ENCODE measurements around the gene ITPK1.

Gene ITPK1

DNA sequence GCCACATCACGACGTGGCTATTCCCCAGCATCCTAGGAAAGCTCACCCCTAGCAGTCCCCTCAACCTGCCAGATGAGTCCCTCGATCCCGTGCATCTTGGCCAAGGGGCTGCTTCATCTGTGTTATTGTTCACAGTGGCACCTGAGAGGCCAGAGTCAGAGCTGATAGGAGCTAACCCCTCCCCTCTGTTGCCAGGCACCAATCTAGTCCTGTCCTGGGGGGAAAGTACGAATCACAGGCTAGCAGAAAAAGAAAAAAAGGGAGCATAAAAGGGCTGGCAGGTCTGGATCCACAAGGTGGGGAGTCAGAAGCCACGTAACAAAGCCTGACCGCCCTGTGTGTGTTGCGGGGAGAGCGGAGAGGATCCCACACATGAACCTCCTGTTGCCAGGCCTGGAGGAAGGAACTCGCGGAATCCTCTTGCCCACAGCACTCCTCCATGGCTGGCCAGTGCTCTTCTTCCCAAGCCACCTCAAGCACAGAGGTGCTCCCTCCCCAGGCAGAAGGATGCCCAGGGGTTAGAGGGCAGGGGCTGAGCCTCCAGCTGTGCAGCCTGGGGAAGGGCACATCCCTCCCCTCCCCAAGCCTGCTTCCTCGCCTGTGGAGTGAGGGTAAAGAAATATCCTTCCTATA lies 91.8 kb downstream of the ITPK1 start:
- no peak for DNase-seq

DNA sequence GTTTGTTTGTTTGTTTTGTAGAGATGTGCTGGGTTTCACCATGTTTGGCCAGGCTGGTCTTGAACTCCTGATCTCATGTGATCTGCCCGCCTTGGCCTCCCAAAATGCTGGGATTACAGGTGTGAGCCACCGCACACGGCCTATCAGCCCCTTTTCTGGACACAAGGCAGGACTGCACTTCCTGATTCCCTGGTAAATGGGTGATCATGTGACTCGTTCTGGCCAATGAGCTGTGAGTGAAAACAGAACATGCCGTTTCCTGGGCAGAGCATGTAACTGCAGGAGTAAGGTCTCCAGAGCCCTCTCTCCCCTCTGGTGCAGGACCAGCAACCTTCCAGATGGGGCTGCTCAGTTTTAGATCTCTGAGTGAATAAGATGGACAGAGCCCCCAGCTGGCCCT lies 92.7 kb downstream of the ITPK1 start:
- DNase-seq = peak; percentile 34

DNA sequence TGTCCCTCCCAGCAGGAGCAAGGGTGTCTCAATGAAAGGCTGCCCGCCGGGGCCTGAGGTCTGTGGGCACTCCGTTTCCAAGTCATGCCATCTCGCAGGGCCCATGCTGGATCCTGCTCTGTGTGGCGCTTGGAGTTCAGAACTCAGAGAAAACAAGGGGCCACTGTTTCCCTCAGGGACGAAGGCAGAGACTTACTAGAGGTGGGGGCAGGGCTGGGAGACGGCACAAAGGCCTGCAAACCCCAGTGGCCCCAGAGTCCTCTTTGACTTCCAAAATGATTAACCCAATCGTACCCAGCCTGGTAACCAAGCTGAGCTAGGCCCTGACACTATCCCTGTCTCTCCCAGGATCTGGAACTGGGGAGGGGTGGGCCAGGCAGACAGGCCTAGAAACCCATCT lies 95.8 kb downstream of the ITPK1 start:
- DNase-seq = no peak

DNA sequence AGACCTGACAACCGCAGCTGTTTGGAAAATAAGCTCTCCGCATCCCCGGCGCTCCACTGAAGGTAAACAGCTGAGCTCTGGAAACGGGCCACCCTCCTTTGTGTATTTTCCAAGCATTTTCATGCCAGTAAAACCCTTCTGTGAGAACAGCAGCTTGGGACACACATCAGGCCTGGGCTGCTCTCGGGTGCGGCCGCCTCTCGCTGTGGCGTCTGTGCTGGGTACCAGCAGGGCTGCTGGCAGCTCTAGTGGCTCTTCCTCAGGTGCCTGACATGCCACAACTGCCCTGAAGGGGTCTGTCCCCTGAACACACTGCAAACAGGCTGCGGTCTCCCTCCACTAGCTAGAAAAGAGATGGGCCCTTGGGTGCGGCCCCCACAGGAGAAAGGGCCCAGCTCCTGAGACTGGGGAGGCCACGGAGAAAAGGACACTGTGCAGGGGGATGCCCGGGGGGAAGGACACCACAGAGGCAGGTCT lies 96.3 kb downstream of the ITPK1 start:
- no peak for DNase-seq

DNA sequence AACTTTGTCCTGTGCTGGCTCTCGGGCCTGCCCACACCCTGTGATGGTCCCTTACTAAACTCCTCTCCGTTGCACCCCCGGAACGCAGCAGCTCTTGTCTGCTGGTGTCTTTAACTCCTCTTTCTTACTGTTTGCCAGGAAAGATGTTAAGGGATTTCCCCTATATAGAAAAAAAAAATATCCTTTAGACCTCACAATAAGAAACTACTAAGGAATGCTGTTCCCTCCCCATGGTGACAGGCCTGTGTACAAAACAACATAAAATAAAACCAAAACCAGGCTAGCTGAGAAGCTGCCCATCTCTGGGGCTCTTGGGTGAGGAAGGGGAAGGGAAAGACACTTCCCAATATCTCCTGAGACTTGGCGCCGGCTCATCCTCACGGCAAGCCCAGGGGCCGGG lies 97.4 kb downstream of the ITPK1 start:
- DNase-seq = no peak

DNA sequence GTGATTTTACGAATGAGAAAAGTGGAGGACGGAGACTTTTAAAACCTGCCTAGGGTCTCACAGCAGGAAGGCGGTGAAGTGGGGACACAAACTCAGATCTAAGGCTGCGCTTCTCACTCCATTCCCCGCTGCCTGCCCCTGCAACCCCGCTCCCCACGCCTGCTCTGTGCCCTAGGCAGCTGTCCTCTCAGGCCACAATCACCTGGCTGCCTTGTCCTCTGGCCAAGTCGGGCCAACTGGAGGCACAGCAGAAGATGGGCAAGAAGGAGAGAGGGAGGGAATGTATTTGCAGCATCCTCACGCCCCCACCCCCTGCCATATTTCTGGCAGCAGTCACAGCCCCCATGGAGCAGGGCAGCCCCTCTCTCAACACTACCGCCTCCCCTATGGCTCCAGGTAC lies 97.8 kb downstream of the ITPK1 start:
- DNase-seq = no peak

DNA sequence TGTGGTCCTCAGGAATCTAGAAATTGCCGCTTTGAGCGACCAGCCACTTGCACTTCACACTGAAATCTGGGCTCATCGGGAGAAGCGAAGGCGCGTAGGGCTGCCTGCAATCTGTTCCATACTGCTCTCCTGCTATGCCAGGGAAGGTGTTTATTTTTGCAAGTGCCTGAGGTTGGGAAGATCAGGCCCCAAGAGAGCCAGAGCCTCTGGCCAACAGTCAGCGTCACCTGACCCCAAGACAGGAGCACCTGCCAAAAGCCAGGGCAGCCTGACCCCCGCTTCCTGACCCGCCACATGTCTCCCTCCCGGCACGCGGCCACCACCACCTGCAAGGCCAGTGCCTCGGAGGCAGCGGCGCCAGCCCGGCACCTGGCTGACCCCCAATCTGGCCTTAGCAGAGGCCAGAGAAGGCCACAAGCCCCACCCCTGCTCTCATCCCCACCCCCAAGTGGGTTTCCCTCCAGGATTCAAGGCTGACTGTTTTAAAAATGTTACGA lies 98.4 kb downstream of the ITPK1 start:
- DNase-seq = no peak

DNA sequence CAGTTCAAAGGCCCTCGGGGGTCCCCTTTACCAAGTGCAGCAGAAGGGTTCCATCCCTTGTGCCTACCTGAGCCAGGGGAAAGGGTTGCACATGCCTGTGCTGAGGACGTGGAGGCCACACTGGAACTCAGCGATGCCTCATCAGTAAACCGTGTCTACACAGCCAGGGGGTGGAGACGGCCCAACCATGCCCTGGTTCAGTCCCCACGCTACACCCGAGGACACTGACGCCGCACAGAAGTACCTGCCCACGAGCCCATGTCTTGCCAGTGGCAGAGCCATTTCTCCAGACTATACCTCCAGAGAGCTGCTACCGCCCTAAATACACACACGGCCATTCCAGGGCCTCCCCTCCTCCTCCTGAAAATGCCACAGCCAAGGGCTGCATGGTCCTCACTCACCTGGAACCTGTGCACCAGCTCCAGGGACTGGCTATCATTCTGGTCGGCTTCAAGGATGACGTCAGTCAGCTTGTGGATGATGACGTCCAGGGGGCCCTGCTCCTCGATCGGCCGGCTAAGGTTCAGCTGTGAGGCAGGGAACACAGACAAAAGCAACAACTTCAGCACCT lies 99.4 kb downstream of the ITPK1 start:
- DNase-seq = no peak

DNA sequence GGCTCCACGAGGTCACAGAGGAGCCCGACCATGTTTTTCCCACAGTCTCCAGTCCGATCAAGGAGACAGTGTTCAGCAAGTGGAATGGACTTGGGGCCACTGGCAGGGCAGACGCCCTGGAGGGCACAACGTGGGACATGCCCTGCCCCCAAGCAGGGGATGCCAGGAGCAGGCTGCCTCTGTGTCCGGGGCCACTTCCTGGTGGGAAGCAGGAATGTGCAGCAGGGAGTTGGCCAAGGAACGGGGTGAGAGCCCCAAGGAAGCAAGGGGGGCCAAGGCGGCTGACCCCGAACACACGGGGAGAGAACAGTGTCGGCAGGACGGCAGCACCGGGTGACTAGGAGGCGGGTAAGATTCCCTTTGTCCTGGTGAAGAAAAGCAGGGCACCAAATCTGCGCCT lies 100.2 kb downstream of the ITPK1 start:
- DNase-seq = no peak

DNA sequence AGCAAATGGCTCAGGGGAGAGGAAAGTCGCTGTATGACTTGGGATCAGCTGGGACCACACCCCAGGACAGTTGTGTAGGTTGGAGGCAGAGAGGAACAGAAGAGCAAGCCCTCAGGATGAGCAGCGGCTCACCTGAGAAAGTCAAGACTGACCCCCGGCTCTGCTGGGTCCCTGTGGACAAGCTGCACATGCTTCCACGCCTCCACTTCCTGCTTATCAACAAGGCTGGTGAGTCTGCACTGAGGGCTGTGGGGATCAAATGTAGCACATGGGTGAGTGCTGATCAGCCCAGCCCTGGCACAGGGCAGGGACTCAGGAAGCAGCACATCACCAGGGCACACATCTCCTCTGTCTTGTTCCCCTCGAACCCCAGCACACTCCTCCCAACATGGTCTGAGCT lies 100.7 kb downstream of the ITPK1 start:
- DNase-seq = no peak

DNA sequence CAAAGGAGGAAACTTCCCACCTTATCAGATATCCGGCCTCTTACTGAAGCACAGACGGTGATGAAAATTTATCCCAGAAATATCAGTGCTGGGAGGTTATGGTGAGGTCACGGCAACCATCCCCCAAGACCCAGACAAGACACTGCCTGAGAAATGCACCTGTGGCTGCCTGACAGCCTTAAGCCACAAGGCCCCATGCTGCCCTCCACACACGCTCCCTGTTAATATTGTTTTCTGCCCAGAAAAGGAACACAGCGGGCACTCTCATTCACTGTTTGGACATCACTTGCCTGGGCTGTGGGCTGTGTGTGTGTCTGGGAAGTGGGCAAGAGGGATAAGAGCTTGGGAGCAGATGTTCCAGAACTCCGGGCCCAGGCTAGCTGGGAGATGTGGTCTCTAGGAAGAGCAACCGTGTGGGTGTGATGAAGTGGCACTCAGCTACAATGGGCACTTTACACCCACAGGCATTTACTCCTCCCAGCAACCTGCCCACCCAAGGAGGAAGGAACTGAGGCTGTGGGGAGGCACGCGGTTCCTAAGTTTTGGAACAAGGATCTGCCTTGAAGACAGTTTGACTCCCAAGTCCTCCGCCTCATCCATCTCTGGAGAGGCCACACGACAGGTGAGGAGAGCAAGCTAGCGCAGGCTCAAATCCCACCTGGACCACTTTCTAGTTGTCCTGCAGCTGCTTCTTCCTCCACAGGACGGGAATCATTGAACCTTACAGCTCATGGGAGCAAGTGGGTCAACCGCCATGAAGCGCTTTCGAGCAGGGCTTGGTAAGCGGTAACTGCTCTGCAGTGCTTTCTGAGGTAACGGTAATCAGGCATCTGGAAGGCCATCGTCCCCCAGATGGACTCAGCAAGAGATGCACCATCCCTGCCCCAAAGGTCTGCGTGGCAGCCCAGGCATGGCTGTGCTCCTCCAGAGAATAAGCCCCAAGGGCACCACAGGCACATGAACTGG lies 101.4 kb downstream of the ITPK1 start:
- no peak for DNase-seq

DNA sequence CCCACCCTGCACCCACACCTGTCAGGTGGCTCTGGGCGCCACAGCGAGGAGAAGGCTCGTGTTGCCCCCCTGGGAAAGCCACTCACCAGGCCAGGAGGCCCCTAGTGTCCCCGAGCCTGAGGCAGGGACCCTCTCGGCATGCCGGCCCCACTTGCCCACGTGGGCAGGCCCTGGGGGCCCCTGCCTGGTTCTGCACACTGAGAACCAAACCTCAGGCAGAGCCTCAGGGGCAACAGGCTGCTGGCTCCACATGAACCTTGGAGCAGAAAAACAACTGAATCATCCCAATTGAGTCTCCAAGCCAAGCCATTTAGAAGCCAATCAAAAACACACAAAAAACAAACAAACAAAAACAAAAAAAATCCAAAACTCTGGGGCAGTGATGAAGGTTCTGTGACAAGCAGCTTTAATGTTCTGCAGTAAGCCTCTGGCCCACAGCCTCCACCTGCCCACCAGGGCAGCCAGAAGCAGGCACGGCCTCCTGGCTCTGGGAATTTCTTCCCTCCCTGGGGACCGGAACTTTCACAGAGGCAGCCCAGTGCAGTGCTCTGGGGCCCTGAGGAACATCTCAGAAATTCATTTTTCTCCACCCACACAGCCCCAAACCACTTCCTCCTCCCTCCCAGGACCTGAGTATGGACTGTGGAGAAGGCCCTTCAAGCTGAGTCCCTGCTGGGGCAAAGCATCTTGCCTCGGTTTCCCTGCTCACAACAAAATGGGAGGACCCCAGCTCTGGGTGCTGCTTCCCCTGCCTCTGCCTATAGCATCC lies 102.6 kb downstream of the ITPK1 start:
- DNase-seq = no peak

DNA sequence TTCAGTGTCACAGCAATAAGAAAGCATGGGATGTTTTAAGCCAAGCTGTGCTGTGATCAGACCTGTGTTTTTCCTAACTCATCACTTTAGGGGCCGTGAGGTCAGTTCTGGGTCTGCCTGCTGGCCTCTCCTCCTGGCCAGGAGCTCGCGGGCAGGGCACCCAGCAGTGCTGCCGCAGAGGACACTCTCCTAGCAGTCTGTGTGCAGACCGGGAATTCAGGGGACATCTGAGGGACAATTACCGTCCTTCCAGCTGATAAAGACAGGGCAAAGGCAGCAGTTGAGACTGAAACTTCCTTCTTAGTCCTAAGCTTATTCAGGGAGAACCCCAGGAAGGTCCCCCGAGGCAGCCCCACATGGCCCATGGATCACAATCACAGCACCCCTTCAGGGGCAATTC lies 103.2 kb downstream of the ITPK1 start:
- no peak for DNase-seq

DNA sequence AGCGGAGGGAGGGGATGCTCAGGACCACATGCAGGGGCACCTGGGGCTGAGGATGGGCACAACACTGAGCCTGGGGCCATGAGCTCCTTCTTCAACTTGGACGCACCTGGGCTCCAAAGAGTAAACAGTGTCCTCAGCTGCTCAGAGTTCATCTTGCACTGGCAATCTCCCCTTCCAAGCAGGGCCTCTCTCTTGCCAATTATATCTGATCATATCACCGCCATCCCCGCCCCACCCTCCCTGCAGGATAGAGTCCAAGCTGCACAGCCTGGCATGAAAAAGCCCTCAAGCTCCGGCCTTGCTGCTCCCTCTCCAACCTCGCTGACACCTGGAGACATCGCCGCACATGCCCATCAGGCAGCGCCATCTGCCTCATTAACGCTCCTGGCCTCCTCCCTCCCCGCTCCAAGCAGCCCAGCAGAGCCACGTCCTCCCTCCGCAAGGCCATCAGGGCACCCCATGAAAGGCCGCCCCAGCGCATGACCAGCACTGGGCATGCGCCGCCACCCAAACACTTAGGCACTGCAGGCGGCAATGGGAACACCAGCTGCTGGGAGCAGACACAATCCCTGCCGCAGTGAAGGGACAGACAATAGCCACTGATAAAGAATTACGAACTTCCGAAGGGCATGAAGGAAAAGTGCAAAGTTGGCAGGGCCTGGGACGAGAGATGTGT lies 103.9 kb downstream of the ITPK1 start:
- no peak for DNase-seq

DNA sequence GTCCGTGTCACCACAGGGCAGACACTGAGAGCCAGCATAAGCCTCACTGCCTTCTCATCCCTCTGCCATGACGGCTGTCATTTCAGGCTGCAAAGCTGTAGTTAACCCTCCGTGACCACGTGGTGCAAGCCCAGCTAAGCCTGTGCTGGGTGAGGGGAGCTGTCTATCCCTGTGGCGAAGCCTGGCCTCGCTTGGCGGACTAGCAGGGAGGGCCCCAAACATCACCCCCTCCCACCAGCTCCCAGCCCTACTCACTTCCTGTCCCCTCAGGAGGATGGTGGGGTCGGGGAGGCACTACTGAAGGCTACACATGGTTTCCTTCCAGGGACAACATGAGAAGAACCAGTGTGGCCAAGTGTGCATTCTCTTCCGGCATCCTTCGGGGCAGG lies 104.6 kb downstream of the ITPK1 start:
- no peak for DNase-seq

DNA sequence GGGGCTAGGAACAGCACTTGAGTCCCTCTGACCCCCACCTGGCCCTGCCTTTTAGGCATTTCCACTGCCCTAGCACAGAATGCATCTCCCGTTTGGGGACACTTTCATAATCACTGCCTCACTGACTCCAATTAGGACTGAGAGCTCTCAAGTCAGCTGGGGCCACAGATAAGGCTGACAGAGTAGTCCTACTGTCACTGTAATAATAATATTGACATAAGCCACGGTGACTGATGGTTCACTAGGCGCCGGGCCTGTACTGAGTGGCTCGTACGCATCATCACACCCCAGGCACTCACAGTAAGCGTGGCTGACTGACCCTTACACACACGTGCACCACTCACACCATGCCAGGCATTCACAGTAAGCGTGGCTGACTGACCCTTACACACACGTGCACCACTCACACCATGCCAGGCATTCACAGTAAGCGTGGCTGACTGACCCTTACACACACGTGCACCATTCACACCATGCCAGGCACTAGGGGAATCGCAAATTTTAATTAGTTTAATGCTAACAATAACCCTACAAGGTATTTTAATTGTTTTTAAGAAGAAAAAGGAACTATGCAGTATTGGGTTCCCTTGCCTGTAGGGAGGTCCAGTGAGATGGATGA lies 105.1 kb downstream of the ITPK1 start:
- peak; percentile 33 for DNase-seq

DNA sequence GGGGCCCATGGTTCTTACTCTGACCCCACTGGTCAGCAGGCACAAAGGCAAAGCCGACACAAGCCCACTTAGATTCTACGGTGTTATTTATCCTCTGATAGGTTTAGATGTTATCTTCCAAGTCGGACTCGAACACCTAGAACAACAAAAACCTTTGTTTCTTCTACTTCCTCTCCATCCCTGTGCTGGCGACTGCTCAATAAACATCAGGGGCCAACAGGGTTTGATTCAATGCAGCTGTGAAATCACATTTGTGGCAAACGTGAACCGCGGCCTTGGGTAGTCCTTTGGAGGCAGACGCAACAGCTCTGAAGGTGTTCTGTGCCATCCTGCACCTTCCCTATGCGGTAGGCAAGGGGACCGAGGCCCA lies 105.6 kb downstream of the ITPK1 start:
- DNase-seq = no peak

DNA sequence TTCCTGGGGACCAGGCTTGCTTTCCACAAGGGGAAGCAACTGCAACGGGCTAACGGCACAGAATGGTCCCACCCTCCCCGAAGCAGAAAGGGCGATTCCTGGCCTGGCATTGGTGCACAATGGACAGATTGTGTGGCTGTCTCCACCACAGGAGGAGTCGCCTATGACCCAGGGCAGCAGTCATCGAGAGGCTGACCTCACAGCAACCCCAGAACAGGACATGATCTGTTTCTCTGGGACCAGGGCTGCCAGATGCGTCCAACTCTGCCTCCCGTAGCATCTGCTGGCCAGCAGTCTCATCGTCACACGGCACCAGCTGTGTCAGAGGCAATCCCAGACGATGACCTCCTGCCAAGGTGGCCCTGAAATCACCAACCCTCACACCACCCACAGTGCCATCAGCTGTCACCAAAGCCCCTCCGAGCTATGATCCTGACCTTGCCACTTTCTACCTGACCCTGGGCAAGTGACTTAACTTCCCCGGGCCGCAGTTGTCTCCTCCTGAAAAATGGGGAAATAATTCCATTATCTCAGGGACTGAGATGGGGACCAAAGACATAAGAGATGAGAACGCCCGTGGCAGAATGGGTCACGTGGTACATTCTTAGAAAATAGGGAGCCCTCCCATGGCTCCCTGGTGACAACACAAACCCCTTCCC lies 106.1 kb downstream of the ITPK1 start:
- no peak for DNase-seq

DNA sequence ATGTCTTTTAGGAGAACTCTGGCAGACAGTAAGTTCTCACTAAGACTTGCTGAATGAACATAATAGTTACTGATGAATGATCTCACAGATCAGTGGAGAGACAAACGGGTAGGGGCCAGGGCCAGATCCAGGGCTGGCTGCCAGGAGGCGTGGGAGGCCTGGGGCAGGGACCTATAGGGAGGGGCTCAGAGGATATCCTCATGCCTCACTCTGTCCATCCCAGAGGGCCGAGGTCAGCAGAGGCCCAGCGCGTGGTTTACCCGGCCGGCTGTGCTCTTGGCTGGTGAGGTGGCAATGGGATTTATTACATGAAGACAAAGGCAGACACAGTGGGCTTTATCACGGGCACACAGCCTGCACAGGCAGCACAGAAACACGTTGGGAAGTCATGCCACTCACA lies 107.3 kb downstream of the ITPK1 start:
- no peak for DNase-seq

DNA sequence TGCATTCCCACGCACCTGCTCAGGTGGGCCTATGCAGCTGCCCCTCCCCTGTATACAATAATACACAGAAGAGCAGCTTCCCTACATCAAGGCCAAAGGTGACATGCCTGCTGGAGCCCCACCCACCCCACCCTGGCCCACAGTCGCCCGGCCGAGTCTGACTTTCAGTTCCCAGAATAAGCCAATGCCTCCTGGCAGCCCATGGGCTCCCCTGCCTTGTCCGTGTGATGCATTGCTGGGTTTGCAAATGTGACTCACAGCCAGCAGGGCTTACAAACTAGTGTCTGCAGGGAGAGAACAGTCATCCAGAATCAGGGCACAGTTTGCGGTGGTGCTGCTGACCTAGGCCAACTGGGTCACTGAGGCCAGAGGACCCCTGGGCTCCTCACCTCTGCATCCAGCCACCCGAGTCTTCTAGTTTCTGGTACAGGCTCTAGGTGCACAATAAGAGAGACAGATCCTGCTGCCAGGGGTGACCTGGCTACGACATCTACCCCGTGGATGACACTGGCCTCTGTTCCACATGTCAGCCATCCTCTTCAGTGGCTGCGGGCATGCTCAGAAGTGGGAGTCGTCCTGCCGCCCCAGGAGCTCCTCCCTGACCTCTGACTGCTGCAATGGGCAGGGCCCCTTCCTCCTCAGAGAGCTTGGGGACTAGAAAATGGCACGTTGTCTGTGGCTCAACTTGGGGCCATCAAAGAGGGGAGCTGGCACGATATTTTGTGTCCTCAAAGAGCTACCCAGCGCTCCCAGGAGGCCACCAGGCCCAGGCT lies 108.3 kb downstream of the ITPK1 start:
- DNase-seq = no peak
